CD14-positive monocyte (primary cell): ENCODE data around the gene MEOX1. TPM values are rescaled to one million over a fixed set of nuclear protein-coding genes. Genes with fewer than 3 reads are reported as not detected.

Experiments used
- DNase-seq, 3 donors: peaks; one replicate each; pipeline ENCODE4 v3.0.0-alpha.2; 2011 to 2022
- H2AFZ ChIP-seq: 2 replicates; pipeline ENCODE4 v1.6.0; 2012; ENCODE audit warnings: mild to moderate bottlenecking, low read depth, low read length, inconsistent platforms; ENCODE audit not compliant: insufficient read depth, poor library complexity, severe bottlenecking
- H3K27ac ChIP-seq, 2 donors: 1 replicate in 1 of 2; 2 replicates in 1 of 2; pipeline ENCODE4 v1.5.1; 2012 to 2013; ENCODE audit warnings: low read length in 2 of 2, control low read depth in 1 of 2, inconsistent platforms in 1 of 2, low read depth in 1 of 2, mild to moderate bottlenecking in 1 of 2
- H3K27me3 ChIP-seq, 2 donors: one replicate each; pipeline versions ENCODE4 v1.6.0 to v1.6.1; 2011 to 2013; ENCODE audit warnings: low read length in 2 of 2; ENCODE audit not compliant: control insufficient read depth in 2 of 2, insufficient read depth in 2 of 2
- H3K36me3 ChIP-seq, 2 donors: replicated peaks in 1 of 2; 1 replicate in 1 of 2; 2 replicates in 1 of 2; pipeline versions ENCODE4 v1.5.1 to v1.6.1; 2012 to 2013; ENCODE audit warnings: low read length in 2 of 2, control low read depth in 1 of 2, inconsistent platforms in 1 of 2, mild to moderate bottlenecking in 1 of 2; ENCODE audit not compliant: insufficient read depth in 2 of 2, control insufficient read depth in 1 of 2
- H3K4me1 ChIP-seq, 2 donors: 1 replicate in 1 of 2; 2 replicates in 1 of 2; pipeline versions ENCODE4 v1.5.1 to v1.6.1; 2012 to 2013; ENCODE audit warnings: low read length in 2 of 2, control low read depth in 1 of 2, inconsistent platforms in 1 of 2, mild to moderate bottlenecking in 1 of 2, moderate library complexity in 1 of 2; ENCODE audit not compliant: insufficient read depth in 2 of 2, control insufficient read depth in 1 of 2
- H3K4me2 ChIP-seq: replicated peaks from 2 replicates; pipeline ENCODE3; 2012; ENCODE audit warnings: low read length, moderate library complexity, mild to moderate bottlenecking; ENCODE audit not compliant: poor library complexity, severe bottlenecking; ENCODE audit errors: extremely low read depth
- H3K4me3 ChIP-seq, 3 experiments: fragments of 200-600 bp in 1 of 3; sonication (generic) in 1 of 3; replicated peaks in 1 of 3; 1 replicate in 2 of 3; 2 replicates in 1 of 3; pipeline ENCODE4 v1.5.1; 2011 to 2013; ENCODE audit warnings: low read length in 3 of 3, mild to moderate bottlenecking in 3 of 3, control low read depth in 2 of 3, low read depth in 2 of 3, inconsistent platforms in 1 of 3, moderate library complexity in 1 of 3
- H3K79me2 ChIP-seq: 2 replicates; pipeline ENCODE4 v1.6.0; 2012; ENCODE audit warnings: mild to moderate bottlenecking, control low read depth, inconsistent platforms, low read length, moderate library complexity; ENCODE audit not compliant: insufficient read depth
- H3K9ac ChIP-seq: 2 replicates; pipeline ENCODE4 v1.6.0; 2017; ENCODE audit warnings: low read length, mild to moderate bottlenecking; ENCODE audit not compliant: insufficient read depth, poor library complexity, severe bottlenecking
- H3K9me3 ChIP-seq, 2 donors: replicated peaks in 1 of 2; 1 replicate in 1 of 2; 2 replicates in 1 of 2; pipeline versions ENCODE4 v1.5.1 to v1.6.1; 2012 to 2013; ENCODE audit warnings: low read length in 2 of 2, control low read depth in 1 of 2; ENCODE audit not compliant: control insufficient read depth in 1 of 2, insufficient read depth in 1 of 2
- H4K20me1 ChIP-seq: 2 replicates; pipeline ENCODE4 v1.6.0; 2012; ENCODE audit warnings: mild to moderate bottlenecking, low read length, control low read depth, moderate library complexity; ENCODE audit not compliant: insufficient read depth
- H3K27ac Mint-ChIP-seq, 7 donors: one replicate each; pipeline ENCODE4 v1.8.0; 2020; ENCODE audit warnings: mild to moderate bottlenecking in 7 of 7, mixed read lengths in 7 of 7, moderate library complexity in 6 of 7, inconsistent platforms in 2 of 7
- H3K27me3 Mint-ChIP-seq, 3 donors: one replicate each; pipeline ENCODE4 v1.8.0; 2021 to 2022; ENCODE audit warnings: low read depth in 3 of 3, mild to moderate bottlenecking in 3 of 3, mixed read lengths in 3 of 3, moderate library complexity in 3 of 3, inconsistent platforms in 1 of 3
- H3K36me3 Mint-ChIP-seq, 2 donors: one replicate each; pipeline ENCODE4 v1.8.0; 2020; ENCODE audit warnings: mixed read lengths in 2 of 2, inconsistent platforms in 1 of 2, mild to moderate bottlenecking in 1 of 2
- H3K4me1 Mint-ChIP-seq: one replicate; pipeline ENCODE4 v1.8.0; 2020; ENCODE audit warnings: mild to moderate bottlenecking, mixed read lengths
- H3K4me3 Mint-ChIP-seq, 2 donors: one replicate each; pipeline ENCODE4 v1.8.0; 2020; ENCODE audit warnings: mild to moderate bottlenecking in 2 of 2, mixed read lengths in 2 of 2, moderate library complexity in 1 of 2
- H3K9me3 Mint-ChIP-seq, 7 donors: one replicate each; pipeline ENCODE4 v1.8.0; 2020 to 2022; ENCODE audit warnings: mixed read lengths in 7 of 7, mild to moderate bottlenecking in 6 of 7, moderate library complexity in 6 of 7, inconsistent platforms in 2 of 7
- CTCF ChIP-seq: fragments of 200-600 bp; IDR thresholded peaks from one replicate; pipeline ENCODE4 v1.8.0; 2022; ENCODE audit warnings: antibody characterized with exemption, mild to moderate bottlenecking
- WGBS: methylation state at CpG from one replicate; pipeline ENCODE4 v1.1.5; 2013; ENCODE audit warnings: missing lambda C conversion rate; ENCODE audit not compliant: insufficient coverage; 5-methylcytosine and 5-hydroxymethylcytosine counted together
- intact Hi-C, 2 donors: fragments of 100-400 bp; cut with micrococcal nuclease; formaldehyde crosslinking; loops; one replicate each; pipeline versions ENCODE4 v1.15.0 to v1.15.1; 2023
- polyA plus RNA-seq, 3 donors: library from polyadenylated mRNA; depleted of rRNA in 1 of 3; unstranded in 2 of 3; stranded (reverse) in 1 of 3; fragments of 300-500 nt in 2 of 3; fragments of >200 nt in 1 of 3; fragmentation: Illumina TruSeq in 2 of 3; gene quantifications; 1 replicate in 2 of 3; 2 replicates in 1 of 3; pipeline ENCODE4 v1.2.3, GENCODE V29; 2012 to 2021

Gene MEOX1
- polyA plus RNA-seq, 3 donors, result 0.06 TPM; not detected in 2

GRCh38 chr17:43616029-43616351 is 45.7 kb downstream of the MEOX1 start:
- H3K27me3 Mint-ChIP-seq, result peaks cover 6 to 18% (median 16%) of the 10 kb centered on the region in 3 donors
- Histone ChIP-seq H3K36me3 (no peaks in the 10 kb centered on the region), H3K27ac (no peak overlapping the region), H2AFZ (no peak overlapping the region), H3K4me2 (no peak overlapping the region), H3K4me3 (no peak overlapping the region), H3K27me3 (peaks cover 0 to 2% of the 10 kb centered on the region in 2 donors), H4K20me1 (no peaks in the 10 kb centered on the region), H3K9me3 (peaks cover 7 to 10% of the 10 kb centered on the region in 2 donors), H3K9ac (no peak overlapping the region), H3K79me2 (no peaks in the 10 kb centered on the region), H3K4me1 (no peaks in the 10 kb centered on the region)
- H3K27ac Mint-ChIP-seq, result no peak overlapping the region
- H3K9me3 Mint-ChIP-seq, result peaks cover 5 to 13% (median 6%) of the 10 kb centered on the region in 7 donors
- no peak for TF ChIP-seq CTCF
- DNase-seq, result no peak
- WGBS, result 100% methylated on average over 1 of the region's 1 CpG
- no peaks in the 10 kb centered on the region for H3K36me3 Mint-ChIP-seq
- peaks cover 9% of the 10 kb centered on the region for H3K4me1 Mint-ChIP-seq
- no peak overlapping the region for H3K4me3 Mint-ChIP-seq
- intact Hi-C loops, result no loop called here

- peak in 1 of 3 donors; percentile 10 for DNase-seq
Observed at GRCh38 chr17:43615330-43616028, 46.2 kb downstream of the MEOX1 start.

More at GRCh38 chr17:43615330-43616028, 46.2 kb downstream of the MEOX1 start:
- Histone ChIP-seq H3K9ac (no peak overlapping the region), H3K79me2 (no peaks in the 10 kb centered on the region), H3K4me2 (no peak overlapping the region), H2AFZ (no peak overlapping the region), H3K36me3 (no peaks in the 10 kb centered on the region), H3K27me3 (peaks cover 0 to 2% of the 10 kb centered on the region in 2 donors), H3K9me3 (peaks cover 7 to 15% of the 10 kb centered on the region in 2 donors), H3K4me1 (no peaks in the 10 kb centered on the region), H3K27ac (no peak overlapping the region), H4K20me1 (no peaks in the 10 kb centered on the region), H3K4me3 (no peak overlapping the region)
- intact Hi-C loops, result no loop called here
- no peak overlapping the region for H3K4me3 Mint-ChIP-seq
- H3K9me3 Mint-ChIP-seq, result peaks cover 5 to 17% (median 9%) of the 10 kb centered on the region in 7 donors
- peaks cover 9% of the 10 kb centered on the region for H3K4me1 Mint-ChIP-seq
- 84% methylated on average over 4 of the region's 11 CpGs for WGBS
- no peaks in the 10 kb centered on the region for H3K36me3 Mint-ChIP-seq
- H3K27ac Mint-ChIP-seq, result peak overlapping the region in 1 of 7 donors; percentile 26
- no peak for TF ChIP-seq CTCF
- peaks cover 6 to 18% (median 16%) of the 10 kb centered on the region in 3 donors for H3K27me3 Mint-ChIP-seq
